IMR-90 (cell line): ENCODE measurements around the gene MOCS1. TPM values are rescaled to one million over a fixed set of nuclear protein-coding genes. Genes with fewer than 3 reads are reported as not detected.

ENCODE experiments used
- ATAC-seq: fragments of 200-7000 bp; cut with Tn5 transposase; 2 replicates; pipeline ENCODE4 v1.9.1; 2020; ENCODE audit warnings: low read depth, mild to moderate bottlenecking, moderate library complexity
- BruUV-seq: library from RNA; stranded (reverse); fragments of 400-500 nt; replicated peaks from 2 replicates; lab custom pipeline; 2021; lab: Mats Ljungman, UMichigan
- CTCF ChIA-PET: fragments of 300-600 bp; formaldehyde crosslinking; extraction: SDS; loops from one replicate; lab custom pipeline; 2021; ENCODE audit warnings: antibody characterized with exemption; lab: Yijun Ruan, JAX
- POLR2A ChIA-PET: fragments of 300-600 bp; sonication (Branson Sonifier 250); formaldehyde crosslinking; loops from one replicate; lab custom pipeline; 2022; ENCODE audit warnings: antibody characterized with exemption; ENCODE audit not compliant: unreplicated experiment; lab: Charles Lee
- DNase-seq: peaks from one replicate; pipeline ENCODE4 v3.0.0; 2013
- H2AFZ ChIP-seq: replicated peaks from 2 replicates; pipeline ENCODE3; 2013; ENCODE audit warnings: low read length, mild to moderate bottlenecking; ENCODE audit not compliant: poor library complexity
- H2AK5ac ChIP-seq: 2 replicates; pipeline ENCODE4 v1.6.1; 2013; ENCODE audit warnings: low read depth, low read length, inconsistent platforms
- H2AK9ac ChIP-seq: replicated peaks from 2 replicates; pipeline ENCODE3; 2013; ENCODE audit warnings: mild to moderate bottlenecking, low read depth, low read length, moderate library complexity; ENCODE audit not compliant: poor library complexity
- H2BK120ac ChIP-seq: 2 replicates; pipeline ENCODE4 v1.6.1; 2013; ENCODE audit warnings: low read depth, low read length, inconsistent platforms
- H2BK15ac ChIP-seq: 3 replicates; pipeline ENCODE4 v1.6.1; 2013; ENCODE audit warnings: low read depth, low read length, inconsistent platforms
- H2BK20ac ChIP-seq: 2 replicates; pipeline ENCODE4 v1.6.1; 2013; ENCODE audit warnings: low read depth, mild to moderate bottlenecking, inconsistent platforms, low read length, moderate library complexity
- H2BK5ac ChIP-seq: 2 replicates; pipeline ENCODE4 v1.6.1; 2013; ENCODE audit warnings: mild to moderate bottlenecking, low read depth, low read length, inconsistent platforms; ENCODE audit not compliant: poor library complexity, severe bottlenecking
- H3K14ac ChIP-seq: replicated peaks from 2 replicates; pipeline ENCODE4 v1.6.1; 2013; ENCODE audit warnings: low read depth, low read length, inconsistent platforms
- H3K18ac ChIP-seq: 2 replicates; pipeline ENCODE4 v1.6.1; 2013; ENCODE audit warnings: low read depth, low read length, control low read depth
- H3K23ac ChIP-seq: 2 replicates; pipeline ENCODE4 v1.6.1; 2013; ENCODE audit warnings: low read depth, low read length, inconsistent platforms
- H3K27ac ChIP-seq: 2 replicates; pipeline ENCODE4 v1.5.1; 2013; ENCODE audit warnings: mild to moderate bottlenecking, control low read depth, low read length; ENCODE audit not compliant: insufficient read depth
- H3K27me3 ChIP-seq: 2 replicates; pipeline ENCODE4 v1.6.1; 2013; ENCODE audit warnings: low read length; ENCODE audit not compliant: control insufficient read depth, insufficient read depth
- H3K36me3 ChIP-seq: 2 replicates; pipeline ENCODE4 v1.6.1; 2013; ENCODE audit warnings: low read length, mixed read lengths; ENCODE audit not compliant: control insufficient read depth, insufficient read depth
- H3K4ac ChIP-seq: 2 replicates; pipeline ENCODE4 v1.6.1; 2013; ENCODE audit warnings: low read depth, low read length, inconsistent platforms
- H3K4me1 ChIP-seq: 2 replicates; pipeline ENCODE4 v1.6.1; 2013; ENCODE audit warnings: low read length, mixed read lengths; ENCODE audit not compliant: control insufficient read depth, insufficient read depth
- H3K4me2 ChIP-seq: 2 replicates; pipeline ENCODE4 v1.6.1; 2013; ENCODE audit warnings: low read depth, mild to moderate bottlenecking, control low read depth, low read length, moderate library complexity
- H3K4me3 ChIP-seq: 2 replicates; pipeline ENCODE4 v1.5.1; 2013; ENCODE audit warnings: low read depth, mild to moderate bottlenecking, control low read depth, low read length, moderate library complexity; ENCODE audit not compliant: insufficient read depth
- H3K56ac ChIP-seq: 2 replicates; pipeline ENCODE4 v1.6.1; 2013; ENCODE audit warnings: low read length, inconsistent platforms; ENCODE audit not compliant: insufficient read depth; ENCODE audit errors: extremely low read depth
- H3K79me1 ChIP-seq, 2 experiments: 2 replicates each; pipeline ENCODE4 v1.6.1; 2013; ENCODE audit warnings: low read length in 2 of 2, inconsistent platforms in 1 of 2, low read depth in 1 of 2
- H3K9ac ChIP-seq: 2 replicates; pipeline ENCODE4 v1.6.1; 2013; ENCODE audit warnings: low read depth, low read length, control low read depth
- H3K9me1 ChIP-seq: 2 replicates; pipeline ENCODE4 v1.6.1; 2013; ENCODE audit warnings: low read length, inconsistent platforms; ENCODE audit not compliant: insufficient read depth
- H3K9me3 ChIP-seq: 2 replicates; pipeline ENCODE4 v1.6.1; 2013; ENCODE audit warnings: low read length; ENCODE audit not compliant: control insufficient read depth, insufficient read depth
- H4K20me1 ChIP-seq: 2 replicates; pipeline ENCODE4 v1.6.1; 2013; ENCODE audit warnings: low read length, inconsistent platforms; ENCODE audit not compliant: insufficient read depth
- H4K5ac ChIP-seq: 2 replicates; pipeline ENCODE4 v1.6.1; 2013; ENCODE audit warnings: mild to moderate bottlenecking, low read depth, low read length, control low read depth
- H4K8ac ChIP-seq, 2 experiments: 2 replicates each; pipeline ENCODE4 v1.6.1; 2013; ENCODE audit warnings: low read depth in 2 of 2, low read length in 2 of 2, control low read depth in 1 of 2, inconsistent platforms in 1 of 2
- H4K91ac ChIP-seq: 2 replicates; pipeline ENCODE4 v1.6.1; 2013; ENCODE audit warnings: low read depth, low read length, inconsistent platforms; ENCODE audit not compliant: insufficient read depth
- BHLHE40 ChIP-seq: fragments of 150-350 bp; IDR thresholded peaks from 2 replicates; pipeline ENCODE4 v1.6.1; 2016; ENCODE audit warnings: mild to moderate bottlenecking, low read depth, low read length
- CHD1 ChIP-seq: IDR thresholded peaks from 2 replicates; pipeline ENCODE4 v1.6.1; 2012; ENCODE audit warnings: low read depth, low read length, improper control_type of control experiment
- FOS ChIP-seq: fragments of 150-350 bp; IDR thresholded peaks from 2 replicates; pipeline ENCODE4 v1.6.1; 2016; ENCODE audit warnings: low read depth, low read length
- MAFK ChIP-seq: IDR thresholded peaks from 2 replicates; pipeline ENCODE4 v1.6.1; 2012; ENCODE audit warnings: low read depth, low read length, improper control_type of control experiment
- MAZ ChIP-seq: IDR thresholded peaks from 2 replicates; pipeline ENCODE4 v1.6.1; 2012; ENCODE audit warnings: low read depth, mild to moderate bottlenecking, low read length, improper control_type of control experiment, moderate library complexity, borderline replicate concordance
- MXI1 ChIP-seq: IDR thresholded peaks from 2 replicates; pipeline ENCODE4 v1.6.1; 2012; ENCODE audit warnings: low read depth, mild to moderate bottlenecking, low read length, moderate library complexity, borderline replicate concordance
- NFE2L2 ChIP-seq: fragments of 150-350 bp; IDR thresholded peaks from 2 replicates; pipeline ENCODE4 v1.6.1; 2016; ENCODE audit warnings: low read depth, mild to moderate bottlenecking, low read length
- POLR2A ChIP-seq: IDR thresholded peaks from 2 replicates; pipeline ENCODE4 v1.6.1; 2012; ENCODE audit warnings: mild to moderate bottlenecking, low read depth, low read length
- RAD21 ChIP-seq: IDR thresholded peaks from 2 replicates; pipeline ENCODE4 v1.6.1; 2012; ENCODE audit warnings: low read length, improper control_type of control experiment
- RFX5 ChIP-seq: IDR thresholded peaks from 2 replicates; pipeline ENCODE4 v1.8.0; 2012; ENCODE audit warnings: low read depth, mild to moderate bottlenecking, low read length, moderate library complexity
- WGBS, 2 experiments: methylation state at CpG; one replicate each; pipeline versions ENCODE4 v1.1.5 to v1.1.7; 2013; ENCODE audit warnings: missing lambda C conversion rate in 2 of 2; ENCODE audit not compliant: insufficient read length in 1 of 2; ENCODE audit errors: extremely low coverage in 2 of 2; 5-methylcytosine and 5-hydroxymethylcytosine counted together
- dilution Hi-C: fragments of 300-500 bp; cut with HindIII; formaldehyde crosslinking; loops from one replicate; pipeline ENCODE4 v1.14.3; 2018; ENCODE audit warnings: low sequenced_read_pairs; ENCODE audit not compliant: unreplicated experiment
- in situ Hi-C: fragments of 300-500 bp; cut with MboI; formaldehyde crosslinking; loops from 3 replicates; pipeline ENCODE4 v1.14.3; 2019; ENCODE audit warnings: low sequenced_read_pairs, inconsistent platforms, mixed read lengths
- intact Hi-C: fragments of 100-400 bp; cut with micrococcal nuclease; formaldehyde crosslinking; loops from 2 replicates; pipeline ENCODE4 v1.10.0; 2022
- polyA plus RNA-seq, 3 experiments: library from polyadenylated mRNA; depleted of rRNA; stranded (reverse); fragments of >200 nt; gene quantifications; 2 replicates each; pipeline ENCODE4 v1.2.3, GENCODE V29; 2012; ENCODE audit warnings: low replicate concordance in 1 of 3
- total RNA-seq: library from RNA; depleted of rRNA; stranded (reverse); fragments of >200 nt; gene quantifications from 2 replicates; pipeline ENCODE4 v1.2.3, GENCODE V29; 2012
- TF ChIP-seq, protein P1 (sequence below): conservative IDR thresholded peaks from 2 replicates; pipeline ENCODE4 v1.5.1; 2012; ENCODE audit warnings: mild to moderate bottlenecking, low read depth, low read length, improper control_type of control experiment
- TF ChIP-seq, protein P2 (sequence below): fragments of 150-350 bp; IDR thresholded peaks from 2 replicates; pipeline ENCODE4 v1.6.1; 2017; ENCODE audit warnings: mild to moderate bottlenecking, antibody characterized with exemption, low read length, low read depth
- TF ChIP-seq, protein P3 (sequence below): fragments of 150-350 bp; IDR thresholded peaks from 2 replicates; pipeline ENCODE4 v1.6.1; 2016; ENCODE audit warnings: low read depth, mild to moderate bottlenecking, low read length, moderate library complexity, borderline replicate concordance

MOCS1 gene
- total and polyA plus RNA-seq, 2 of the 4 experiments (the other 2 are of a cell fraction) = 5.5 to 9.5 TPM

DNA sequence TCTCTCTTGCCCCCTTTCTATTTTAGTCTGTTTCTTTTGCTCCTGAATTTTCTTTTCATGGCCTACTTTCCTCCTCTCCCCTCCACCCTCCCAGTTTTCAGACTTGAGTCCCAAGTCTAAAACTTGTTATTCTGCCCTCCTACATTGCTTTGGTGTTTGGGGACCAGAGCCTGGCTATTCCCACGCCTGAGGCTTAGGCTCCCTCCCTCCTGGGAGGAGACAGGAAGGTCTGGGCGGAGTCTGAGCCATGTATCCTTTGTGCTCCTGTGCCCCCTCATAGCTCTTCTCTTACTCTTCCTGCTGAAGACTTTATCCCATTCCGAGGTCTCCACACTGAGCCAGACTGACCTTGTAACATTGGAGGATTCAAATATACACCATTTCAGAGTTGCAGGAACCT is 72.6 kb downstream of the MOCS1 start:
- Histone ChIP-seq H3K79me1 (no peaks in the 10 kb centered on the region), H3K23ac (no peak overlapping the region), H2BK15ac (no peak overlapping the region), H2BK20ac (no peak overlapping the region), H4K5ac (no peak overlapping the region), H2BK120ac (no peak overlapping the region), H3K27ac (no peak overlapping the region), H3K4me3 (no peak overlapping the region), H3K18ac (no peak overlapping the region), H3K9me1 (no peaks in the 10 kb centered on the region; the same call in 1 of the 2 replicates), H3K36me3 (peaks cover 15% of the 10 kb centered on the region; the same call in 1 of the 2 replicates), H3K4me1 (no peaks in the 10 kb centered on the region), H3K9me3 (no peaks in the 10 kb centered on the region), H2BK5ac (no peak overlapping the region), H3K27me3 (no peaks in the 10 kb centered on the region), H4K20me1 (no peaks in the 10 kb centered on the region), H2AFZ (no peak overlapping the region), H2AK5ac (no peak overlapping the region), H3K14ac (no peak overlapping the region), H4K91ac (no peak overlapping the region), H3K4ac (no peak overlapping the region), H3K56ac (no peak overlapping the region), H4K8ac (no peak overlapping the region), H2AK9ac (no peak overlapping the region), H3K4me2 (no peak overlapping the region), H3K9ac (no peak overlapping the region)
- in situ Hi-C loops = no loop called here
- POLR2A ChIA-PET = no interaction called here
- dilution Hi-C loops = no loop called here
- no TSS peak for BruUV-seq
- 100% methylated on average over 1 of the region's 3 CpGs; no CpG with 5 or more reads in 1 of the 2 experiments for WGBS, 2 experiments
- DNase-seq = no peak
- CTCF ChIA-PET = interaction anchor here (0.7 kb wide), 1 partner anchor 16 kb away, joined by 3 read pairs; no protein-coding TSS in a partner anchor
- ATAC-seq = no peak
- TF ChIP-seq CHD1 = no peak
- TF ChIP-seq, protein P1, sequence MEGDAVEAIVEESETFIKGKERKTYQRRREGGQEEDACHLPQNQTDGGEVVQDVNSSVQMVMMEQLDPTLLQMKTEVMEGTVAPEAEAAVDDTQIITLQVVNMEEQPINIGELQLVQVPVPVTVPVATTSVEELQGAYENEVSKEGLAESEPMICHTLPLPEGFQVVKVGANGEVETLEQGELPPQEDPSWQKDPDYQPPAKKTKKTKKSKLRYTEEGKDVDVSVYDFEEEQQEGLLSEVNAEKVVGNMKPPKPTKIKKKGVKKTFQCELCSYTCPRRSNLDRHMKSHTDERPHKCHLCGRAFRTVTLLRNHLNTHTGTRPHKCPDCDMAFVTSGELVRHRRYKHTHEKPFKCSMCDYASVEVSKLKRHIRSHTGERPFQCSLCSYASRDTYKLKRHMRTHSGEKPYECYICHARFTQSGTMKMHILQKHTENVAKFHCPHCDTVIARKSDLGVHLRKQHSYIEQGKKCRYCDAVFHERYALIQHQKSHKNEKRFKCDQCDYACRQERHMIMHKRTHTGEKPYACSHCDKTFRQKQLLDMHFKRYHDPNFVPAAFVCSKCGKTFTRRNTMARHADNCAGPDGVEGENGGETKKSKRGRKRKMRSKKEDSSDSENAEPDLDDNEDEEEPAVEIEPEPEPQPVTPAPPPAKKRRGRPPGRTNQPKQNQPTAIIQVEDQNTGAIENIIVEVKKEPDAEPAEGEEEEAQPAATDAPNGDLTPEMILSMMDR = no peak
- no peak for TF ChIP-seq POLR2A
- TF ChIP-seq MAFK = no peak
- no peak for TF ChIP-seq NFE2L2
- TF ChIP-seq, protein P2, sequence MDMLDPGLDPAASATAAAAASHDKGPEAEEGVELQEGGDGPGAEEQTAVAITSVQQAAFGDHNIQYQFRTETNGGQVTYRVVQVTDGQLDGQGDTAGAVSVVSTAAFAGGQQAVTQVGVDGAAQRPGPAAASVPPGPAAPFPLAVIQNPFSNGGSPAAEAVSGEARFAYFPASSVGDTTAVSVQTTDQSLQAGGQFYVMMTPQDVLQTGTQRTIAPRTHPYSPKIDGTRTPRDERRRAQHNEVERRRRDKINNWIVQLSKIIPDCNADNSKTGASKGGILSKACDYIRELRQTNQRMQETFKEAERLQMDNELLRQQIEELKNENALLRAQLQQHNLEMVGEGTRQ = no peak
- TF ChIP-seq FOS = no peak
- TF ChIP-seq MAZ = no peak
- TF ChIP-seq, protein P3, sequence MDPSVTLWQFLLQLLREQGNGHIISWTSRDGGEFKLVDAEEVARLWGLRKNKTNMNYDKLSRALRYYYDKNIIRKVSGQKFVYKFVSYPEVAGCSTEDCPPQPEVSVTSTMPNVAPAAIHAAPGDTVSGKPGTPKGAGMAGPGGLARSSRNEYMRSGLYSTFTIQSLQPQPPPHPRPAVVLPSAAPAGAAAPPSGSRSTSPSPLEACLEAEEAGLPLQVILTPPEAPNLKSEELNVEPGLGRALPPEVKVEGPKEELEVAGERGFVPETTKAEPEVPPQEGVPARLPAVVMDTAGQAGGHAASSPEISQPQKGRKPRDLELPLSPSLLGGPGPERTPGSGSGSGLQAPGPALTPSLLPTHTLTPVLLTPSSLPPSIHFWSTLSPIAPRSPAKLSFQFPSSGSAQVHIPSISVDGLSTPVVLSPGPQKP = no peak
- TF ChIP-seq RAD21 = no peak
- no peak for TF ChIP-seq MXI1
- TF ChIP-seq BHLHE40 = no peak
- no peak for TF ChIP-seq RFX5
- intact Hi-C loops = no loop called here
